ENCODE measurements around the gene ZBTB48.

ZBTB48 gene

DNA sequence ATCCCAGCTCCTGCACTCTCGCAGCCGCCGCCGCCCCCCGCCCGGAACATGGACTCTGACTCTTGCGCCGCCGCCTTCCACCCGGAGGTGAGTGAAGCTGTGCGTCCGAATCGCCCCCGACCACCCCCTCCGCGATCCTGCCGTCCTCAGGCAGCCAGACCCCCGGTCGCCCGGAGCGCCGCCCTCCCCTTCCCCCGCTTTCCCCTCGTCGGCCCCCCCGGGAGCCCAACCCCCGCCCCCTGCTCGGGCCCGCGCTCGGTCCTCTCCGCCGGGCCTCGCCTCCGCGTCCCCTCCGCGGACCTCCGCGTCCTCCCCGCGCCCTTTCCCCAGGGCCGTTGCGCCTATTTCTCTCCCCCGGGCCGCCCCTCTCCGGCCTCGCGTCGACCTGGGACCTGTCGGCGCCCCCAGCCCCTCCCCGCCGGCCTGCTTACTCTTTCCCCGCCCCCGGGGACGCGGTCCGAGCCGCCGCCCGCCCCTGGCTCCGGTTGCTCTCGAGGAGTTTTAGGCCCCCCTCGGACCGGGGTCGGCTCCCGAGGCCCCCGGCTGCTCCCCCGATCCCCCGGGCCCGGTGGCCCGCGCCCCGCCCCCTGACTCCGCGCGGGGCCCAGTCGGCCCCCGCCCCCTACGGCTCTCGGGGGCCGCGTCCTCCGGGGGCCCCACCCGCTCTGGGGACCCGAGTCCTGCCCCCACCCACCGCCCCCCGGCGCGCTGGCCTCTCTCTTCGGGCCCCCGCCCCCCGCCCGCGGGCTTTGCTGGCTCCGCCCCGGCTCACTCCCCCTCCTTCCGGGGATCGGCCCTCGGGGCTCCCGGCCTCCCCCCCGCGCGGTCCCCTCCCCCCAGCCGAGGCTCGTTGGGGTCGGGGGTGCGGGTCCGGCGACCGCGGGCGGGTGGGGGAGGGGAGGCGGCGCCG lies 34.5 kb downstream of the ZBTB48 start:
- no peak for DNase-seq

DNA sequence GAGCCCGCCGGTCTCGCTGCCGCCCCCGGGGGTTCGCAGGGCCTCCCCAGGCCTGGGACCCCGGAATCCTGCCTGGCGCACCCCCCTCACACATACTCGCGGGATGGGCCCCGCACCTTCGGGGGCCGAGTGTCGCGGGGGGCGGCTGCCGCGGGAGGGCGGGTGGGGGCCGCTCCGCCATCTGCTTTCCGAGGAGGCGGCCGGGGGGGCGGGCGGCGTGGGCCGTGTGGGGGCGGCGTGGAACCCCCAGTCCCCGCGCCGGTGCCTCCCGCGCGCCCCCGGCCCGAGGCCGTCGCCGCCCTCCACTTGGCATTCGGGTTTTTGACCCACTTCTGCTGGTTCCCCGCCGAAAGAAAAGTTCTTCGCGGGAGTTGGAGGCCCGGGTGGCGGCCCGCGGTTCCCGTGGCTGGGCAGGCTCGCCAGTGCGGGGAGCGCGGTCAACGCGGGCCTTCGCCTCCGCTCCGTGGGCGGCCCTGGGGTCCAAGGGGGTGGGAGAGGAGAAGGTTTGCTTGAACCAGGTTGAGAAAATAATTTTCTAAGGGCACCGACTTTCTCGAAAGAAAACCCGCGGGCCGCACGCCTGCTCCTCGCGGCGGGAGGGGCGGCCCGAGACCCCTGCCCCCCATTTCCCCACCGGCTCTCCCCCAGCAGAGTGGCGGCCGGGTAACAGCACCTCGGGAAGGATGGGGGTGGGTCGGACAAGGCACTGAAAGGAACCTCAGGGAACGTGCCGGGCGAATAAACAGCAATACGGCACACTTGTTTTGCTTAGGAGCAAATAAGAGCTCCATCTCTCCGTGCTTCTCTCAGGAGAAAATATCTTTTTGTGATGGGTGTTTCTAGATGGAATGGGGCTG lies 35.4 kb downstream of the ZBTB48 start:
- DNase-seq, result no peak

DNA sequence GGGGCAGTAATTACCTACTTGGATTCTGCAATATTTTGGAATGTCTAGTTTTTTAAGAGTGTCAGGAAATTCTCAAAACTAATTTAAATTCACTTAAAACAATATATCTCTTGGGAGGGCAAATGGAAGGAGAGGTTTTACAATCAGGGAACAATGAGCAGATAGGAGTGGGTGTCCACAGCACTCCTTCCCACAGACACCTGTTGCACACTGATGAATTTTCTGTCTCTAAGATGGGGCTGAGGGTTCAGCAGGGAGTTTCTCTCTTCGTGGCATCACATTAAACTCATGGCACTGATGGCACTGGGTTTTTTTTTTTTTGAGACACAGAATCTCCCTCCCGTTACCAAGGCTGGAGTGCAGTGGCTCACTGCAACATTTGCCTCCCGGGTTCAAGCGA lies 39.3 kb downstream of the ZBTB48 start:
- DNase-seq, result no peak

DNA sequence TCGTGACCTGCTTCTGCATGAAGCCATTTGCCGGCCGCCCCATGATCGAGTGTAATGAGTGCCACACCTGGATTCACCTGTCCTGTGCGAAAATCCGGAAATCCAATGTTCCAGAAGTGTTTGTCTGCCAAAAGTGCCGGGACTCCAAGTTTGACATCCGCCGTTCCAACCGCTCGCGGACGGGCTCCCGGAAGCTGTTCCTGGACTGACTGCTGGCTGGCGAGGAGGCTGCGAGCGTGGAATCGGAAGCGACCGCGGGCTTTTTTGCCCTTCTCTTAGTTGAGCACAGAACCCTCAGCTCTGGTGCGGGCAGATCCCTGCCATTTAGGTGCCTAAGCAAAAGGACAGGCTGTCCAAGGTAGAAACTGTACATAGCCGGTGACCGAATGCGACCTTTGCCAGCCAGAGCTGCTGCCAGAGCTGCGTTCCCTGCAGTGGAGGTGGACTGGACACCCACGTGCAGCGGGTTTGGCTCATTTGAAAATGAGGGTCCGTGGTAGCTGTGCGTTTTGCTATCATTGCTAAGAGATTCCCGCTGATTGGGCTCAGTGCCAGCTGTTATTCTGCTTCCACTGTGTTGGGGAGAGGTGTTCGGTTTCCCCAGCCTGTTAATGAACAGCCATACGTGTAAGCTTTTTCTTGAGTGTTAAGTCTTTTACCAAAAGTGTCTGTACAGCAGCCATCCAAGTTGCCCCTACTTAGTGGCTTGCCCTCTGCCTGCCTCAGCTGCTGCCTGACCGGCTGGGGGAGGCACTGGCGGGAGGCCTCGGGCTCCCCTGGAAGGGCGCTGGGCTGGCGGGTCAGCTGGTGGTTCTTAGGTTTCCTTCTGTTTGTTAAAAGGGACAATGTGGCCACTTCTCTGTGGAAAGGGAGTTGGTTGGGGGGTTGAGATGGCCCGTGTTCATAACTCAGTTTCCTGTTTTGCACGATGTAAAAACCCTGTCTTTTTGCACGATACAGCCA lies 41.9 kb downstream of the ZBTB48 start:
- DNase-seq, result no peak

DNA sequence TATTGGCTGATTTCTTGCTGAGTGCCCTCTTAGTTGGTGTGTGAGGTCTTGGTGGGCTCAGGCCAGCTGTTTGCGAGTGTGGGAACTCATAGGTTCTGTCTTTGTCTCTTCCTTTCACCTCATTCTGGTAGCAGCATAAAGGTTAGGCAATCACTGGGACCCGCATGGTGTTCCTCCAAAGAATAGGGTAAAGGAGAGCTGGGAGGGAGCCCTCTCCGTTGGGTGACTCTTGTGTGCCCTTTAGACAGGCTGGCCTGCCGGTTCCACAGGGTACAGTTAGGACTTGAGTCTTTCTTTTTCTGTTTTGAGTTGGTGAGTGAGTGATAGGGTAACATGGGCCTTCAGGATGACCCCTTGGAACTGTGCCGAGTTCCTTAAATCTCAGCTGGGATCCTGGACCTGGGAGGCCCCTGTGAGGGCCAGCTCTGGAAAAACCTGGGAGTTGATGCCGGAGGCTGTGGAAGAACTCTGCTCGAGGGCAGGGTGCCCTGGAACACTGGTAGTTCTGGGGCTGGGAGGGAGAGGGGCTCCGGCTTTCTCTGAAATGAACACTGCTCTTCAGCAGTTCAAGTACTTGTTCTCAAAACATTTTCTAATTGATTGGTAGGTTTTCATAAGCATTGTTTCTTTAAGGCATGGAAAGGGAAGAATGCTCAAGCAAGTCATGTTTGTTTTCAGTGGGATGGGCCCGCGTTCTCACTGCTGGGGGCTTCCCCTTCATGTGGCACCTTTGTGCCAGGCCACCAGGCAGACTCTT lies 42.8 kb downstream of the ZBTB48 start:
- DNase-seq, result no peak

DNA sequence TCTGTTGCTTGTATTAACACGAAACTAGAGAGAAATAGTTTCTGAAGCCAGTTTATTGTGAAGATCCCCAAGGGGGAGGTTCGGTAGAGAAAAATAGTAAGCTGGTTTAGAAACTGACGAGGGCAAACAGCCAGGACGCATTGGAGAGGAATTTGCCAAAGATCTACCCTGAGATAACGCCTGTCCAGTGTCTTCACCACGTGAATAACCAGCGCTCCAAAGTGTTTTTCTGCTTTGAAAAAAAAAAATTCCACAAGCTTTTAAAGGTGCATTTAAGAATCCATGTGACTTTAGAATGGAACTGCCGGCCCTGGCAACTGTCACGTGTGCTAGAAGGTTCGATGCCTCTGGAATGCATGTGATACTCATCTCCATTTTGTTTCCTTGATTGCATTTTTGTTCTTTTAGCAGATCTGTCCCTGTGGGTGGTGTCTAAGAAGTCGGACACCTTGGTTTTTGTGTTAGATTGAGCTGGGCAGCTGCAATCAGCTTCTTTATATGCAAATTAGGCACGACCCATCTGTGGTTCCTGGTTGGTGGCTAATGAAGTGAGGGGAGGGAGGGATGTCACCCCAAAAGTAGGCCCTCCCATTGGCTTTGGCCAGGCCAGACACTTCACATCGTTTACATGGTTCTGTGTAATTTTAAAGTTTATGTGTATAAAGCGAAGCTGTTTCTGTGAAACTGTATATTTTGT lies 43.6 kb downstream of the ZBTB48 start:
- no peak for DNase-seq

DNA sequence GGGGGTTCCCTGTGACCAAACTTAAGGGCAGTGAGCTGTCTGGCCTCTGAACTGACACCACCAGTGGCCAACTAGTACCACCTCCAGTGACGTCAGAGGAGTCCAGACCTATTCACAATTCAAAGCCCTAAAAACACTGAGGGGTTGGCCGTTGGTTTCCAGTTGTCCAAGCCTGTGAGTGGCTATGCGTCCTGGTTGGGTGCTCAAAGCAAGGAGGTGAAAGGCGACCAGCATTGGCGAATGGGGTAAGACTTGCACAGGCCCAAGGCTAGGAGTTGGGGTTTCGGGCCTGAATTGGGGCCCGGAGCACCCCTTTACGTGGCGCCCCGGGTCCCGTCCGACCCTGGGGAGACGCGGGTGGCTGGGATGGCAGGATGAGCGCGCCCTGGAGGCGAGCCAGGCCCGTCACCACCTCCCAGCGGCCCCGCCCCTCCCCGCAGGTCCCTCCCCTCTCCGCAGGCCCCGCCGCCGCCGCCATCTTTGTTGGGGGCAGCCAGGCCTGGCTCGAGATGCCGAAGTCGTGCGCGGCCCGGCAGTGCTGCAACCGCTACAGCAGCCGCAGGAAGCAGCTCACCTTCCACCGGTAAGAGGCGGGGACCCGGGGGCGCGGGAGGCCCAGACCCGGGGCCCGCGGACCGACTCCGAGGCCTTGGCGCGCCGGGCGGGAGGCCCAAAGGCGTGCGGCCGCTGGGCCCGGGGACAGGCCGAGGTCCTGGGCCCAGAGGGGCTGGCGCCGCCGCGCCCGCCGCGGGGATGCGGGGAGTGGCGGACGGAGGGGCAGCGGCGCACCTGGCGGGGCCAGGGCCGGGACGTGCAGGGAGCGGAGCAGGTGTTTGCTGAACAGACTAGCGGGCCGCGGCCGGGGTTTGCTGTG lies 45.2 kb downstream of the ZBTB48 start, which contains the start of gene THAP3:
Gene THAP3 (plus strand): TSS at position 159 of the 874 bp plus-strand sequence. CDS start 351 bp downstream, at position 510.
- DNase-seq, result peak; percentile 65

DNA sequence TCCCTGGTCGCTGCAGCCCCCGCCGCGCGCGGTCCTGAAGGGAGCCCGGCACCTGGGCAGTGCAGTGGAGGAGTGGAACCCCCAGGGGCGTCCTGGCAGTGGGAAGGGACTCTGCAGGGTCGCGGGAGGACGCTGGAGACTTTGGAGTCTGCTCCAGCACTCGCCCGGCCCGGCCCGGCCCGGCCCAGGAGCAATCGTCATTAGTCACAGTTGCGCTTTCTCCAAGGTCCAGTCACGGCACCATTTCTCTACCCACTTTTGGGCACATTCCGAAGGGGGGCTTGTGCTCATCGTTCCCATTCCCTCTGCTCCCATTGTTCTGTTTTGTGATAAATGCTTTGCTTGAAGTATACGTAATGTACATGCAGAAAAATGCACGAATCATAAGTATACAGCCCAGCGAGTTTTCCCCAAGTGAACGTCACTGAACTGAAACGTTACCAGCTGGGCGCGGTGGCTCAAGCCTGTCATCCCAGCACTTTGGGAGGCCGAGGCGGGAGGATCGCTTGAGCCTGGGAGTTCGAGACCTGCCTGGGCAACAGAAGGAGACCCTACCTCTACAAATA lies 45.9 kb downstream of the ZBTB48 start:
- no peak for DNase-seq

DNA sequence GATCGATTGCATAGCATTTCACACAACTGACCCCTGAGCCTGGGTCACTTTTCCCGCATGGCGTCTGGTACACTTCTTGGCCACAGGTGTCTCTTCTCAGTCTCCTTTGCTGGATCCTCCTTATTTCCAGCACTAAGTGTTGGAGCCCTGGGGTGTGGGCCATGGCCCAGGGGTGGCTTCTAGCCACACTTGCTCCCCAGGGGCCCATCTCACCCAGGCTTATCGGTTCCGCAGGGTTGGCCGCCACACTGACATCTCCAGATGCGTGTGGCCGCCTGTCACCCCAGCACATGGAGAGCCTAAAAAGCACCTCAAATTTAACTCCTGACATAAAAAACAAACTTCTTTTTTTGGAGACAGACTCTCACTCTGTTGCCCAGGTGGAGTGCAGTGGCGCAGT lies 47.2 kb downstream of the ZBTB48 start:
- no peak for DNase-seq

DNA sequence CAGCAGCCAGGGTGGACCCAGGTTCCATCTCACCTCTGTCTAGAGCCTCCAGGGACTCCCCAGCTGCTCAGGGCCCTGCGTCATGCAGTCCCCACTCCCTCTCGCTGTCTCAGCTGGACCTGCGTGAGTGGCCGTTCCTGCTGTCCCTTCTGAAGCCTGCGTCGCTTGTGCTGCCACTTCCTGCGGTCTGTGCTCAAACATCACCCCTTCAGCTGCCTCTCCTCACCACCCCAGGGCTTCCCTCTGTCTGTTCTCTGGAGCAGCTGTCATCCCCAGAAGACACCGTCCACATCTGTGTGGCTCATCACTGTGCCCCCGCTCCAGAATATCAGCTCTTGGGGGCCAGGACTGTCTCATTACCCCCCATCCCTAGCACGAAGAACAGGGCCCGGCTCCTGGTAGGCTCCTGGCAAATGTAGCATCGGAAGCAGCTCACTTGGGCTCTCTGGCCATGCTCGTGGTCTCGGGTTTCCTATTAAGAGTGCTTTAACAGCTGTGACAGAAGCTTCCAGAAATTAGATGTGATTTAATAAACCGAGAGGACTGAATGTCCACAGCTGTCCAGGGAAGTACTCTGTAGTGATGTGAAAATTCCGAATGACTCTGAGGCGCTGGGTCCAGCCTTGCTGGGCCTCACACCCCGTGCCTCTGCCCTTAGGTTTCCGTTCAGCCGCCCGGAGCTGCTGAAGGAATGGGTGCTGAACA lies 48.2 kb downstream of the ZBTB48 start:
- DNase-seq, result no peak

DNA sequence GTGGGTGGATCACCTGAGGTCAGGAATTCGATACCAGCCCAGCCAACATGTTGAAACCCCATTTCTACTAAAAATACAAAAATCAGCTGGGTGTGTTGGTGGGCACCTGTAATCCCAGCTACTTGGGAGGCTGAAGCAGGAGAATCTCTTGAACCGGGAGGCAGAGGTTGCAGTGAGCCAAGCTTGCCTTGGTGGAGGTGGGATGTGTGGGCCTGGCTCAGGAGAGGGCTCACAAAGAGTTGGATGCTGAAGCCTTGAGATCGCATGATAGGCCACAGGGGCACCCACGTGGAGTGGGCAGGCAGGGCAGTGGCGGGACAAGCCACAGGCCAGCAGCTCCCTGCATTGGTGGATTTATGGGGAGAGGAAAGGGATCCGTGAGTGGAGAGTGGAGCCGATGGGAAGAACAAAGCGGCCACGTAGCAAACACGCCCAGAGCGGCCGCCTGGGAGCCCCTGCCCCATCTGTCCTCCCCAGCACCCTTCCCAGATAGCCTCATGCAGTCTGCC lies 49.2 kb downstream of the ZBTB48 start:
- no peak for DNase-seq

DNA sequence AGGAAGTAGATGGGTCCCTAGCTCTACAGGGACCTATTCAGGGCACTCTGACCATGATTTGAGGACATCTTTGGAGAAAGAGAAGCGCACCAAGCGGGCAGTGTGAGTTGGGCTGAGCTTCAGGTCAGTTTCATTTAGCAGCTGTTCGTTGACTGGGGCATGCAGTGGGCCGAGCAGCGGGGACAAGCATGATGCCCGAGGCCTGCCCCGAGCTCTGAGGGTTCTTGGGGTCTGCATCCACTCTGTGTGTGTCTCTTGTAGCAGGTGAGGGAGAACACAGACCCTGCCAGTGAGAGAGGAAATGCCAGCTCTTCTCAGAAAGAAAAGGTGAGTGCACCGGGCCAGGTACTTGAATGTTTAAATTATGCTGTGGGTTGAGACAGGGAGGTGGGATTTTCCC lies 50.2 kb downstream of the ZBTB48 start:
- no peak for DNase-seq

DNA sequence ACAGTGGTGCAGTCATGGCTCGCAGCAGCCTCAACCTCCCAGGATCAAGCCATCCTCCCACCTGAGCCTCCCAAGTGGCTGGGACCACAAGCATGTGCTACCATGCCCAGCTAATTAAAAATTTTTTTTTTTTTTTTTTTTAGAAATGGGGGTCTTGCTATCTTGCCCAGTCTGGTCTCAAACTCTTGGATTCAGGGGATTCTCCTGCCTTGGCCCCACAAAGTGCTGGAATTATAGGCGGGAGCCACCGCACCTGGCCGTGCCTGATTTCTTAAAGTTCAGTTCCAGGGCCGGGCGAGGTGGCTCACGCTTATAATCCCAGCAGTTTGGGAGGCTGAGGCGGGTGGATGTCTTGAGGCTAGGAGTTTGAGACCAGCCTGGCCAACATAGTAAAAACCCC lies 51.3 kb downstream of the ZBTB48 start:
- DNase-seq, result no peak

DNA sequence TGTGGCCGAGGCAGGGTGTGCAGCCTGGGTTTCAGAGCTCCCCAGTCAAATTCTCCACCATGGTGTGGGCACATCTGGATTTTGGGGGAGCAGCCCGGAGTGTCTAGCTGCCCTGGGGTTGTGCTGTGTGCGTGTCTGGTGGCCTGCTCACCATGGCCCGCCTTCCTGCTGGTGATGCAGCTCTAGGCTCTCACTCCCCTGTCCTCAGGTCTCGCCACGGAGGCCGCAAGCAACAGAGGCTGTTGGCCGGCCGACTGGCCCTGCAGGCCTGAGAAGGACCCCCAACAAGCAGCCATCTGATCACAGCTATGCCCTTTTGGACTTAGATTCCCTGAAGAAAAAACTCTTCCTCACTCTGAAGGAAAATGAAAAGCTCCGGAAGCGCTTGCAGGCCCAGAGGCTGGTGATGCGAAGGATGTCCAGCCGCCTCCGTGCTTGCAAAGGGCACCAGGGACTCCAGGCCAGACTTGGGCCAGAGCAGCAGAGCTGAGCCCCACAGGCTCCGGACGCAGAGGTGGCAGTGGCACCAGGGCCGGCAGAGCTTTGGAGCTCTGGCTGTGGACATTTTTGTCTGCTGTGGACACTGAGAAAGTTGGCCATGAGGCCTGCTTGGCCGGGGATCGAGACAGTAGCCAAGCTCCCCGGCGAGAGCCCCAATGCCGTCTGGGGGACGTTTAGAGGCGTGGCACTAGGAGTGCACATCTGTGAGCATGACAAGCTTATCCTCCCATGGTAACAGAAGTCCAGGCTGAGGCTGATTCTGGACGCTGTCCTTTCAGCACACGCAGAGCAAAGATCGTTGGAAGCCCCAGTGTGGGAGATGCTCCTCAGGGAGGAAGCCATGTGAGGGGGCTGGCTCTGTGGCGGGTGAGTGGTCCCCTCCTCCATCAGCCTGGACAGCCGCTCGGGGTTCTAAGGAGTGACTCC lies 53.1 kb downstream of the ZBTB48 start:
- DNase-seq, result no peak

DNA sequence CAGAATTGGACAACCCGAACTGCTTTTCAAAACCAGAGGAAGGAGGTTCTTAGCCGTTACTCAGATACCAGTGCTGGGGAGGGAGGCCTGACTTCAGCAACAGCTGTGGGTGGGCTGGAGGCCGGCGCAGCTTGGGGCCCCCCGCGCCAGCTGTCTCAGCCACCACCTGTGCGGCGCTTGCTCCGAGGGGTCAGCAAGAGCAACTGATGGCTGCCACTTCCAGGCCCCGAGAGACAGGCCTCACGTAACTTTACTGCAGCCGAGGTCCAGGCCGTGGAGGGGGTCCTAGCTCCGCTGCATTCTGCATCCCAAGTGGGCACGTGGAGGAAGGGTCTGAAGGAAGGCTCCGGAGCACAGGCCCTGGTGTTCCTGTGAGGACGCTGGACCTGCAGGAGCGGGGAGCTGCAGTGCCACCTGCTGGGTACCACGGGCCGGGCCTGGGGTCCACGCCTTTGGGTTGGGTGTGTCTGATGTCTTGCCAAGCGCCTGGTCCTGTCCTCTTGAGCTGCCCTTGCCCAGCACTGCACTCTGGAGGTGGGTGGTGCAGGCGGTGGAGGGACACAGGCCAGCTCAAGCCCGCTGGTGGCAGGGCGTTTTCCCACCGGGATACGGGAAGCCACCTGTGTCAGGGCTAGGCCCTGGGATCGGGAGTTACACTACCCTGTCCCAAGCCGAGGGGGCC lies 54.7 kb downstream of the ZBTB48 start:
- DNase-seq, result peak; percentile 9

DNA sequence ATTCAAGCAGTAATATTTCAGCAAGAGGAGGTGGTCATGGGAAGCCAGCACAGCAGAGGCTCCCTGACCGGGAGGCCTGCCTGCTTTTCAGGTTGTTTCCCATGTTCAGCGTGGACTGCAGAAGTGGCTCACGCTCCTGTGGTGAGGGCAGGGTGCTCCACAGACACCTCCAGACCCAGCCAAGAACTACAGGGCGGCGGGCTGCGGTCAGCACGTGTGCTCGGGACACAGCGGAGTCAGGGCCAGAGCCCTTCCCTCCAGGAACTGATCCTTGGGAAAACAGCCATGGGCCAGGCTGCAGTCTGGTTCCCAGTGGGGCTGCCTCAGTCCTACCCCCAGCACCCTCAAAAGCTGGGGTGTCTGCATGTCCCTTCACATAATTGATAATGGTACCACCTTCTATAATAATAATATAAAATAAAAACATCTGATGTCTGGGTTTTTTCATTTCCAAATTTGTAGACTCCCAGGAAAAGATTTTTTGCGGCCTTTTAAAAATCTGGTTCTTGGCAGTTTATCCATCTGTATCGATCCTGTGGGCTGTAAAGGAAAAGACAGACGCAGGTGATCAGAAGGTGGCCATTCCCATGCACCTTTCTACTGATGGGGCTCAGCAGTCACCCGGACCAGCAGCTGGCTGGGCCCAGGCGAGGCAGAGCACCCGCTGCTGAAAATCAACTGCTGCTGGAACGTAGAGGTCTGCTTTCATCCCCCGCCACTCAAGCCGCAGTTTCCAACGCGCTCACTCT lies 55.5 kb downstream of the ZBTB48 start:
- no peak for DNase-seq
